IPS-20b (cell line): ENCODE data around the gene LCP1.

ENCODE experiments used
- H3K27ac ChIP-seq: one replicate; pipeline ENCODE4 v1.5.1; 2013; ENCODE audit warnings: low read length
- H3K27me3 ChIP-seq: 2 replicates; pipeline ENCODE4 v1.6.1; 2013; ENCODE audit warnings: mild to moderate bottlenecking, low read length, inconsistent platforms; ENCODE audit not compliant: insufficient read depth
- H3K36me3 ChIP-seq: 2 replicates; pipeline ENCODE4 v1.6.1; 2013; ENCODE audit warnings: low read depth, mild to moderate bottlenecking, inconsistent platforms, low read length, moderate library complexity; ENCODE audit not compliant: insufficient read depth
- H3K4me1 ChIP-seq: 2 replicates; pipeline ENCODE4 v1.6.1; 2013; ENCODE audit warnings: mild to moderate bottlenecking, control low read depth, inconsistent platforms, low read length, moderate library complexity; ENCODE audit not compliant: insufficient read depth
- H3K4me3 ChIP-seq: 2 replicates; pipeline ENCODE4 v1.5.1; 2013; ENCODE audit warnings: mild to moderate bottlenecking, low read length, inconsistent platforms
- H3K9ac ChIP-seq: 2 replicates; pipeline ENCODE4 v1.6.1; 2013; ENCODE audit warnings: low read depth, mild to moderate bottlenecking, inconsistent platforms, low read length, moderate library complexity
- H3K9me3 ChIP-seq: 2 replicates; pipeline ENCODE4 v1.6.1; 2013; ENCODE audit warnings: mild to moderate bottlenecking, low read depth, low read length, inconsistent platforms; ENCODE audit not compliant: insufficient read depth

Gene LCP1

DNA sequence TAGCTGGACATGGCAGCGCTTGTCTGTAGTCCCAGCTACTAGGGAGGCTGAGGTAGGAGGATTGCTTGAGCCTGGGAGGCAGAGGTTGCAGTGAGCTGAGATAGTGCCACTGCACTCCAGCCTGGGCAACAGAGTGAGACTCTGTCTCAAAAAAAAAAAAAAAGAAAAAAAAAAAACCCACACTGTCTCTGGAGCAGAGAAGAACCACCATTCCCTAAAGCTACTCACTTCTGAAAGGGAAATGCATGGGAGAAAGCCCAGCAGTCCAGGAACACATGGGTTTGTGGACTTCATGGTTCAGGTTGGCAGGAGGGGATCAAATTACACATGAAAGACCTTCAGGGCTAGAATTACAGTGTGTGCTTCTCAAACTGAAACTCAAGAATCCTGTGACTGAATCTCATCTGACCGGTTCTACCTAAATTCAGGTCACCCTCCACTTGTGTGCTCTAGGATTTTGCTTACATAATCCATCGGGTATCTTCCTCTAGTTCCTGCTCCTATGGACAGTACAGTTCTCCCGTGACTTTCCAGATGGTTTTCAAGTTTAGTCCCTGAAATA, 46.9 kb downstream of the LCP1 start:
- no peak overlapping the region for H3K27ac ChIP-seq
- no peaks in the 10 kb centered on the region for H3K9me3 ChIP-seq
- peak overlapping the region; percentile 37; the same call in 1 of the 2 replicates for H3K4me3 ChIP-seq
- no peaks in the 10 kb centered on the region for H3K36me3 ChIP-seq
- peaks cover 4% of the 10 kb centered on the region; the same call in 1 of the 2 replicates for H3K4me1 ChIP-seq
- H3K9ac ChIP-seq, result no peak overlapping the region
- H3K27me3 ChIP-seq, result no peaks in the 10 kb centered on the region

- Histone ChIP-seq H3K9ac (no peak overlapping the region), H3K4me1 (peaks cover 4% of the 10 kb centered on the region; the same call in 1 of the 2 replicates), H3K4me3 (no peak overlapping the region)
Measured at GRCh38 chr13:46134494-46134893, 47.5 kb downstream of the LCP1 start.

GRCh38 chr13:46132109-46132508, 49.9 kb downstream of the LCP1 start:
- Histone ChIP-seq H3K9me3 (no peaks in the 10 kb centered on the region), H3K36me3 (no peaks in the 10 kb centered on the region), H3K4me3 (no peak overlapping the region), H3K27me3 (no peaks in the 10 kb centered on the region), H3K27ac (no peak overlapping the region), H3K4me1 (peaks cover 4% of the 10 kb centered on the region; the same call in 1 of the 2 replicates), H3K9ac (no peak overlapping the region)

More at GRCh38 chr13:46134494-46134893, 47.5 kb downstream of the LCP1 start:
- Histone ChIP-seq H3K27ac (no peak overlapping the region), H3K9me3 (no peaks in the 10 kb centered on the region), H3K27me3 (no peaks in the 10 kb centered on the region), H3K36me3 (no peaks in the 10 kb centered on the region)

- peaks cover 4% of the 10 kb centered on the region; the same call in 1 of the 2 replicates for H3K4me1 ChIP-seq
- H3K9ac ChIP-seq, result no peak overlapping the region
- no peaks in the 10 kb centered on the region for H3K9me3 ChIP-seq
- H3K27ac ChIP-seq, result no peak overlapping the region
- no peak overlapping the region for H3K4me3 ChIP-seq
- H3K27me3 ChIP-seq, result no peaks in the 10 kb centered on the region
- no peaks in the 10 kb centered on the region for H3K36me3 ChIP-seq
Measured at GRCh38 chr13:46131705-46132104, 50.3 kb downstream of the LCP1 start.

DNA sequence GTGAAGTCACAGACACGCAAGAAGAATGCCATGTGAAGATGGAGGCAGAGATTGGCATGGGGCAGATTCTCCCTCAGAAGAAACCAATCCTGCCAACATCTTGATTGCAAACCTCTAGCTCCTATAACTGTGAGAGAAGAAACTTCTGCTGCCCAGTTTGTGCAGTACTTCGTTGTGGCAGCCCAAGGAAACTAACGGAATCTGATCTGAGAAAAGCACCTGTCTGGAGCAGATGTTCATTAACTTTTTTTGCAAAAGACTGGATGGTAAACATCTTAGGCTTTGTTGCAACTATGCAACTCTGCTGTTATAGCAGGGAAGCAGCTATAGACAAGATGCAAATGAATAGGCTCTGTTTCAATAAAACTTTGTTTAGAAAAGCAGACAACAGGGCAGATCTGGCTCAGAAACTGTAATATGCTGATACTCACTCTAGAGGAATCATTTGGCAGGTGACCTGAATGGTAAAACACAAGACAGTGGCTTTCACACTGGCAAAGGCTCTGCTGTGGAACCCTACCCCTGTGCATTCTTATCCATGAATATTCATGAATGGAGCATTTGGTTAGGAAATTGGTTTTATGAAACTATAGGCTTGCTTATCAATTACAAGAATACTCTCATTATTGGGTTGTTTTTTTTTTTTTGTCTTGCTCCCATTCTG, 51.9 kb downstream of the LCP1 start:
- Histone ChIP-seq H3K4me1 (peaks cover under 1% of the 10 kb centered on the region; the same call in 1 of the 2 replicates), H3K4me3 (no peak overlapping the region), H3K9me3 (no peaks in the 10 kb centered on the region), H3K27me3 (no peaks in the 10 kb centered on the region), H3K27ac (no peak overlapping the region), H3K9ac (no peak overlapping the region), H3K36me3 (no peaks in the 10 kb centered on the region)

DNA sequence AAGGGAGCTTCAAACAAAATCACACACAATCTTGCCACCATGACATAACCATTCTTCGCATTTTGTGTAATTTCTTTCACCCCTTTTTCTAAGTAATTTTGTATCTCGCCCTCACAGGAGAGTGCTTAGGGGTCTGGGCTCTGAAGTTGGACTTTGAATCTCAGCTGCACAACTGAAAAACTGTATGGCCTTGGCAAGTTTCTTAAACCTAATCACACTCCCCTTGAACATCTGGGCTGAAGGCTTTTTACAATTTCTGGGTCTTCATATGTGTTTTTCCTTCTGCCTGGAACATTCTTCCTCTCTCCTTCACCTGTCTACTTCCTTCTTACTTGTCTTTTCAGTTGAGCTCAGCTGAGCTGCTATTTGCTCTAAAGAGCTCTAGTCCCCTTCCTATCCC, 52.9 kb downstream of the LCP1 start:
- Histone ChIP-seq H3K9ac (no peak overlapping the region), H3K9me3 (no peaks in the 10 kb centered on the region), H3K27me3 (no peaks in the 10 kb centered on the region), H3K36me3 (no peaks in the 10 kb centered on the region), H3K4me3 (no peak overlapping the region), H3K4me1 (no peaks in the 10 kb centered on the region), H3K27ac (no peak overlapping the region)

DNA sequence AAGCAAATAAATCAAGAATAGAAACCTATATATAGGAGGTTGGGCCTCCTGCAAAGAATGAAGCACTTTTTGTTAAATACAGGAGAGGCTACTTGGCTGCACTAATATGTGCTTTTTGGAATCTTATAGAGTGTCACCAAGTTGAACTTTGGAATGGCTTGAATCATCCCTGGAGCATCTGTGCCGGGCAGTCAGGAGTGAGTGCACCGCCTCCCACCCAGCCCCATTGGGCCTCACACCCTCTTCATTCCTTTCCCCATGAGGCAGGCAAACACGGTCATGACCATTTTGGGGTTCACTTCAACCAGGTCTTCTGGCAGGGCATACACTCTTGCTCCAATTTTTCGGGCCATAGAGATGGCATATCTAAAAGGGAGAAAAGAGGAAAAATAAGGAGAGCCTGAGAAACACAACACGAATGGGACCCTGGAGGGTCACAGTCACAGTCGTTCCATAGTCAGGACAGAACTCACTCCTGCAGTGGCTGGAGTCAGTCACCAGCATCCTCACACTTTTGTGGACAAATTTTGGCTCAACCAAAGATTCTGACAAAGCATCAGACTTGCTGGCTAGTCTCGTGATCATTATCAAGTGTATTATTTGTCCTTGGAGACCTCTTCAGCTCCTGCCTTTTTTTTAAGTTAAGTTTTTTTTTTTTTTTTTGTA, 54.5 kb downstream of the LCP1 start:
- H3K4me1 ChIP-seq, result no peaks in the 10 kb centered on the region
- no peak overlapping the region for H3K9ac ChIP-seq
- H3K4me3 ChIP-seq, result no peak overlapping the region
- H3K27ac ChIP-seq, result no peak overlapping the region
- H3K9me3 ChIP-seq, result no peaks in the 10 kb centered on the region
- no peaks in the 10 kb centered on the region for H3K27me3 ChIP-seq
- no peaks in the 10 kb centered on the region for H3K36me3 ChIP-seq

DNA sequence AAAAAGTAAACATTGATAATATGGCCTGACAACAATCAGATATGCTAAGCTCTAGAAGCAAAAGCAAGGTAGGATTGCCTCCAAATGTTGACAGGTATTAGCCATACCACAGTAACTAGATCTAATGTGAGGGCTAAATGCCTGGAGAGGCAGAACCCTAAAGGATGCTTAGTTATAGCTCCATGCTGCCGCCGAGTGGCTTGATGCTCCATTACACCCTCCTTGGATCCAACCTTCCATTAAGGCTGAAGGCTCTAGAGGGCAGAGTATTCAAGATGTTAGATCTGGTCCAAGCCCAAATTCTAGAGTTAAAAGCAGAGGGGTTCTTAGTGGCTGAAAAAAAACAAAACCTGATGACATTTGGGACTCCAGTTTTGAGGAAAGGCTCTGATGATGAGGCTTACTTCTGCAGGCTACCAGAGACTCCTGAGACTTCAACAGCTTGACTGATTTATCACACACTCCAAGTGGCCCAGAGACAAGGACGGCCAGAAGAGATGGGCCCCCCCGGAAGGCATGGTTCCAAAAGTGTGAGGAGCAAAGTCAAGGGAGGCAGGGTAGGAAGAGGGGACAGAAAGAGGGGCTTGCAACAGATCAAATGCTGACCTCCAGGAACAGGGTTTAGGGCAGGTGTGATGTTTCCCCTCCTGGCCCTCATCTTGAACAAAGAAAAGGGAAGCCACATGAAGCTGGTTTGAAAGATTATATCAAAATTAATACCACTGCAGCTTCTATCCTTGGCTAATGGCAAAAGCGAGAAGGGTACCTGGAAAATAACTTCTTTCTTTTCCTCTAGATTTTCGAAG, 55.2 kb downstream of the LCP1 start:
- H3K9me3 ChIP-seq, result no peaks in the 10 kb centered on the region
- H3K4me1 ChIP-seq, result no peaks in the 10 kb centered on the region
- H3K9ac ChIP-seq, result no peak overlapping the region
- no peaks in the 10 kb centered on the region for H3K27me3 ChIP-seq
- H3K36me3 ChIP-seq, result no peaks in the 10 kb centered on the region
- H3K4me3 ChIP-seq, result no peak overlapping the region
- H3K27ac ChIP-seq, result no peak overlapping the region

- no peaks in the 10 kb centered on the region for H3K27me3 ChIP-seq
- H3K4me1 ChIP-seq, result no peaks in the 10 kb centered on the region
- H3K9ac ChIP-seq, result no peak overlapping the region
- no peaks in the 10 kb centered on the region for H3K36me3 ChIP-seq
- no peak overlapping the region for H3K27ac ChIP-seq
- no peaks in the 10 kb centered on the region for H3K9me3 ChIP-seq
- no peak overlapping the region for H3K4me3 ChIP-seq
Measured at GRCh38 chr13:46126056-46126455, 55.9 kb downstream of the LCP1 start.

DNA sequence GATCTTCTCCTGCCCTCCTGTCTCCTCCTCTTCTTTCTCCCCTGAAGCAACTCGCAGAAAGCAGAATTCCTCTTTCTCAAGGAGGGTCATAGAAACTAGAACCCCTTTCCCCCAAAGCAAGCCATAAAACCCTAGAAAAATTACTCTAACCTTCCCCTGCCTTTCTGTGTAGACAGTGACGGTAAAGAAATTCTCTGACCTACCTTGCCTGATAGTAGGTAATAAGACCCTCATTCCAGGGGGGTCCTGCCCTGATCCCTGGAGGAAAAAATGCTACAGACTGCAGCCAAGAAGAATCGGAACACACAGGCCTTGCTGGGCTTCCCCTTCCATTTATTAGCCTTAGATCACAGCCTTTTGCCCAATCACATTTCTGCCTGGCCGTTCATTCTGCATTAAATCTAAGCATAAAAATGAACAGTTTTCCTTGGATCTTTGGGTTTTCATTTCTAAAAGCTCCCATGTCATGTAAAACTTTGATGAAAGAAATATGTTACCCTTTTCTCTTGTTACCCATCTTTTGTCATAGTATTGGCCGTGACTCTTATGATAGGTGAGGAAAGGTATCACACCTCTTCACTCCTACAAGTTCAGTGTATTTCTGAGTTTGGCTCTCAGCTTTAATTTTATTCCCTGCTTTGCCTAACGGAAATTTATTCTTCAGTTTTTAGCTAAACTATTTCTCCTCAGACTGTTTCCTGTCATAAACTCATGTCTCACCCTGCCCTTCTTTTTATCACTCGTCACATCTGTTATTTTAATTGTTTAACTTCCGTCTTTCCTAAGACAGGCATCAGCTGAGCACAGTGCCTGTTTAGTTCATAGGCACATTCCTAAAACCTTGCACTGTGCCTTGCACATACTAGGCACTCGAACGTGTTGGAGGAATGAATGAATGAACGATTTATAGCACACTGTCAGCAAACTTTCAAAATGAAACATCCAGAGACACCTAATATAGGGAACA, 56.7 kb downstream of the LCP1 start:
- Histone ChIP-seq H3K36me3 (no peaks in the 10 kb centered on the region), H3K4me3 (no peak overlapping the region), H3K27ac (no peak overlapping the region), H3K9me3 (no peaks in the 10 kb centered on the region), H3K9ac (no peak overlapping the region), H3K27me3 (no peaks in the 10 kb centered on the region), H3K4me1 (0 out of 2 replicates have a peak, but pooled peaks cover under 1% of the 10 kb centered on the region)
